H9 (cell line): ENCODE measurements around the gene C1orf216. TPM values are rescaled to one million over a fixed set of nuclear protein-coding genes. Genes with fewer than 3 reads are reported as not detected.

Source experiments
- DNase-seq: peaks from one replicate; pipeline ENCODE4 v3.0.0-alpha.2; 2017
- H2AFZ ChIP-seq: one replicate; pipeline ENCODE4 v1.6.1; 2013; ENCODE audit warnings: mild to moderate bottlenecking, low read length, control low read depth, moderate library complexity
- H2AK5ac ChIP-seq: 2 replicates; pipeline ENCODE4 v1.6.1; 2013; ENCODE audit warnings: low read length, control low read depth, mixed read lengths; ENCODE audit not compliant: insufficient read length
- H2BK120ac ChIP-seq: one replicate; pipeline ENCODE4 v1.6.1; 2013; ENCODE audit warnings: low read depth, mild to moderate bottlenecking, low read length, control low read depth, inconsistent platforms; ENCODE audit not compliant: poor library complexity, severe bottlenecking
- H2BK12ac ChIP-seq: 2 replicates; pipeline ENCODE4 v1.6.1; 2013; ENCODE audit warnings: low read length, control low read depth, mixed read lengths, low read depth; ENCODE audit not compliant: insufficient read length
- H2BK15ac ChIP-seq: 2 replicates; pipeline ENCODE4 v1.6.1; 2013; ENCODE audit warnings: low read depth, low read length, control low read depth
- H2BK20ac ChIP-seq: one replicate; pipeline ENCODE4 v1.6.1; 2013; ENCODE audit warnings: low read depth, mild to moderate bottlenecking, low read length, control low read depth, inconsistent platforms; ENCODE audit not compliant: poor library complexity, severe bottlenecking
- H2BK5ac ChIP-seq: 2 replicates; pipeline ENCODE4 v1.6.1; 2013; ENCODE audit warnings: low read length, control low read depth, mixed read lengths; ENCODE audit not compliant: insufficient read length
- H3K14ac ChIP-seq: 2 replicates; pipeline ENCODE4 v1.6.1; 2013; ENCODE audit warnings: low read length, control low read depth; ENCODE audit not compliant: insufficient read depth
- H3K18ac ChIP-seq: 2 replicates; pipeline ENCODE4 v1.6.1; 2013; ENCODE audit warnings: low read depth, mild to moderate bottlenecking, mixed read lengths, low read length, control low read depth; ENCODE audit not compliant: insufficient read length
- H3K23ac ChIP-seq: 2 replicates; pipeline ENCODE4 v1.6.1; 2013; ENCODE audit warnings: low read length, control low read depth, mixed read lengths, low read depth; ENCODE audit not compliant: insufficient read length
- H3K23me2 ChIP-seq: 2 replicates; pipeline ENCODE4 v1.6.1; 2013; ENCODE audit warnings: low read depth, mild to moderate bottlenecking, mixed read lengths, low read length, control low read depth; ENCODE audit not compliant: insufficient read length, poor library complexity, severe bottlenecking
- H3K27ac ChIP-seq: 2 replicates; pipeline ENCODE4 v1.5.1; 2013; ENCODE audit warnings: low read length, control low read depth, mixed read lengths, low read depth; ENCODE audit not compliant: insufficient read length
- H3K27me3 ChIP-seq: 2 replicates; pipeline ENCODE4 v1.6.1; 2013; ENCODE audit warnings: low read length, control low read depth, inconsistent platforms; ENCODE audit not compliant: insufficient read depth
- H3K4ac ChIP-seq: 2 replicates; pipeline ENCODE4 v1.6.1; 2013; ENCODE audit warnings: low read depth, mild to moderate bottlenecking, control low read depth, inconsistent platforms, low read length, moderate library complexity
- H3K4me1 ChIP-seq: 2 replicates; pipeline ENCODE4 v1.6.1; 2013; ENCODE audit warnings: low read length, control low read depth, inconsistent platforms; ENCODE audit not compliant: insufficient read depth
- H3K4me2 ChIP-seq: 2 replicates; pipeline ENCODE4 v1.6.1; 2013; ENCODE audit warnings: low read length, control low read depth, mixed read lengths; ENCODE audit not compliant: insufficient read length, insufficient read depth
- H3K56ac ChIP-seq: 2 replicates; pipeline ENCODE4 v1.6.1; 2013; ENCODE audit warnings: low read depth, mild to moderate bottlenecking, mixed read lengths, low read length, control low read depth; ENCODE audit not compliant: insufficient read length
- H3K79me1 ChIP-seq: 2 replicates; pipeline ENCODE4 v1.6.1; 2013; ENCODE audit warnings: low read depth, mild to moderate bottlenecking, moderate library complexity, low read length, control low read depth, inconsistent platforms; ENCODE audit not compliant: insufficient read depth, poor library complexity, severe bottlenecking
- H3K79me2 ChIP-seq: 2 replicates; pipeline ENCODE4 v1.6.1; 2013; ENCODE audit warnings: low read length, control low read depth, inconsistent platforms; ENCODE audit not compliant: insufficient read depth
- H3K9ac ChIP-seq: 2 replicates; pipeline ENCODE4 v1.6.1; 2013; ENCODE audit warnings: low read length, control low read depth, mixed read lengths; ENCODE audit not compliant: insufficient read length; ENCODE audit errors: extremely low read depth
- H3K9me3 ChIP-seq: one replicate; pipeline ENCODE4 v1.6.1; 2013; ENCODE audit warnings: low read depth, low read length, inconsistent platforms; ENCODE audit not compliant: control insufficient read depth
- H3T11ph ChIP-seq: one replicate; pipeline ENCODE4 v1.6.1; 2013; ENCODE audit warnings: mild to moderate bottlenecking, low read length, control low read depth, inconsistent platforms
- H4K20me1 ChIP-seq: one replicate; pipeline ENCODE4 v1.6.1; 2013; ENCODE audit not compliant: control insufficient read depth, insufficient read length, insufficient read depth
- H4K5ac ChIP-seq: 2 replicates; pipeline ENCODE4 v1.6.1; 2013; ENCODE audit warnings: low read depth, mild to moderate bottlenecking, mixed read lengths, low read length, control low read depth; ENCODE audit not compliant: insufficient read length
- H4K8ac ChIP-seq: replicated peaks from 2 replicates; pipeline ENCODE4 v1.6.1; 2013; ENCODE audit warnings: low read length, control low read depth, mixed read lengths, low read depth; ENCODE audit not compliant: insufficient read length
- H4K91ac ChIP-seq: 2 replicates; pipeline ENCODE4 v1.6.1; 2013; ENCODE audit warnings: low read depth, mild to moderate bottlenecking, moderate library complexity, mixed read lengths, low read length, control low read depth; ENCODE audit not compliant: insufficient read length
- H3K27ac Mint-ChIP-seq, 3 experiments: 2 replicates in 2 of 3; 3 replicates in 1 of 3; pipeline ENCODE4 v1.8.0; 2020 to 2021; ENCODE audit warnings: mixed read lengths in 3 of 3, mild to moderate bottlenecking in 1 of 3, moderate library complexity in 1 of 3
- H3K27me3 Mint-ChIP-seq: 2 replicates; pipeline ENCODE4 v1.8.0; 2021; ENCODE audit warnings: low read depth, mild to moderate bottlenecking, moderate library complexity, mixed read lengths
- H3K36me3 Mint-ChIP-seq, 3 experiments: 2 replicates in 2 of 3; 3 replicates in 1 of 3; pipeline ENCODE4 v1.8.0; 2020 to 2021; ENCODE audit warnings: low read depth in 3 of 3, mixed read lengths in 3 of 3; ENCODE audit not compliant: insufficient read depth in 1 of 3
- H3K4me1 Mint-ChIP-seq, 2 experiments: 2 replicates each; pipeline ENCODE4 v1.8.0; 2020; ENCODE audit warnings: mixed read lengths in 2 of 2
- H3K4me3 Mint-ChIP-seq, 2 experiments: 2 replicates in 1 of 2; 3 replicates in 1 of 2; pipeline ENCODE4 v1.8.0; 2020 to 2021; ENCODE audit warnings: mild to moderate bottlenecking in 2 of 2, mixed read lengths in 2 of 2, moderate library complexity in 1 of 2
- H3K9me3 Mint-ChIP-seq, 2 experiments: 2 replicates in 1 of 2; 3 replicates in 1 of 2; pipeline ENCODE4 v1.8.0; 2020; ENCODE audit warnings: mild to moderate bottlenecking in 2 of 2, mixed read lengths in 2 of 2, moderate library complexity in 1 of 2
- WGBS: extraction: QIAGEN DNeasy Blood & Tissue Kit; methylation state at CpG from one replicate; pipeline ENCODE4 v1.1.7; 2013; ENCODE audit warnings: missing lambda C conversion rate, low lambda C conversion rate, mixed read lengths; ENCODE audit not compliant: insufficient read length; ENCODE audit errors: extremely low coverage; 5-methylcytosine and 5-hydroxymethylcytosine counted together
- total RNA-seq: library from RNA; stranded (reverse); gene quantifications from 2 replicates; pipeline ENCODE4 v1.2.1, GENCODE V29; 2021
- TF ChIP-seq, protein P1 (sequence below): fragments of 200-600 bp; sonication (generic); conservative IDR thresholded peaks from 3 replicates; pipeline ENCODE4 v1.8.0; 2021; ENCODE audit warnings: antibody characterized with exemption, mild to moderate bottlenecking

The C1orf216 gene
- total RNA-seq, 1 experiment from 2014 or later = 13.5 TPM

DNA sequence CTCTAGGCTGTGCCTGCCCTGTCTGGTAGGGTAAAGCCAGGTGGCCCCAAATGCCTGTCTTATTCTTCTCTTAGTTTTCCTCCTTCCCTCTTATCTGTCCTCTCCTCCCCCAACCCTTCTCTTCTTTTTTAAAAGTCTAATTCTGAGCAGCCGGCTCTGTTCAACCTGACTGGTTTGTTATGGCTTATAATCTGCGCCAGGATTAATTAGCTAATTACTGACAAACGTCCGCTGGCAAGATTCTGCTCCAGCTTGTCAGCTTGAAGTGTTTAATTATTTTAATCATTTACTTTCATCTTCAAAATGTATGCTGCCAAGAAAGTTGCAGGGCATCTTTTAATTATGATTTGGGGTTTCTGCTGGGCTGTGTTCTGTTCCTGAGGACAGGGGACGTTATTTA is 50.2 kb downstream of the C1orf216 start:
- Histone ChIP-seq H3K56ac (no peak overlapping the region), H2BK12ac (no peak overlapping the region), H4K91ac (no peak overlapping the region), H2BK15ac (no peak overlapping the region), H3K27ac (no peak overlapping the region), H3K79me2 (no peaks in the 10 kb centered on the region), H3K79me1 (no peaks in the 10 kb centered on the region), H3K14ac (no peak overlapping the region), H3K27me3 (no peaks in the 10 kb centered on the region), H3K4me2 (no peak overlapping the region), H3K4ac (no peak overlapping the region), H2AFZ (no peak overlapping the region), H3K18ac (no peak overlapping the region), H3T11ph (no peak overlapping the region), H4K8ac (no peak overlapping the region), H3K23ac (no peak overlapping the region), H3K4me1 (no peaks in the 10 kb centered on the region), H2BK20ac (no peak overlapping the region), H3K23me2 (no peaks in the 10 kb centered on the region), H3K9ac (no peak overlapping the region), H4K20me1 (no peaks in the 10 kb centered on the region), H2BK120ac (no peak overlapping the region), H2BK5ac (no peak overlapping the region), H4K5ac (no peak overlapping the region), H2AK5ac (no peak overlapping the region), H3K9me3 (no peaks in the 10 kb centered on the region)
- no CpG with 5 or more reads among the region's 5 CpGs for WGBS
- DNase-seq = no peak
- Mint-ChIP-seq H3K27me3 (peaks cover 10% of the 10 kb centered on the region), H3K4me3 (no peak overlapping the region), H3K4me1 (peaks cover 11 to 12% of the 10 kb centered on the region in 2 experiments), H3K27ac (no peak overlapping the region), H3K9me3 (no peaks in the 10 kb centered on the region), H3K36me3 (no peaks in the 10 kb centered on the region)
- TF ChIP-seq, protein P1, sequence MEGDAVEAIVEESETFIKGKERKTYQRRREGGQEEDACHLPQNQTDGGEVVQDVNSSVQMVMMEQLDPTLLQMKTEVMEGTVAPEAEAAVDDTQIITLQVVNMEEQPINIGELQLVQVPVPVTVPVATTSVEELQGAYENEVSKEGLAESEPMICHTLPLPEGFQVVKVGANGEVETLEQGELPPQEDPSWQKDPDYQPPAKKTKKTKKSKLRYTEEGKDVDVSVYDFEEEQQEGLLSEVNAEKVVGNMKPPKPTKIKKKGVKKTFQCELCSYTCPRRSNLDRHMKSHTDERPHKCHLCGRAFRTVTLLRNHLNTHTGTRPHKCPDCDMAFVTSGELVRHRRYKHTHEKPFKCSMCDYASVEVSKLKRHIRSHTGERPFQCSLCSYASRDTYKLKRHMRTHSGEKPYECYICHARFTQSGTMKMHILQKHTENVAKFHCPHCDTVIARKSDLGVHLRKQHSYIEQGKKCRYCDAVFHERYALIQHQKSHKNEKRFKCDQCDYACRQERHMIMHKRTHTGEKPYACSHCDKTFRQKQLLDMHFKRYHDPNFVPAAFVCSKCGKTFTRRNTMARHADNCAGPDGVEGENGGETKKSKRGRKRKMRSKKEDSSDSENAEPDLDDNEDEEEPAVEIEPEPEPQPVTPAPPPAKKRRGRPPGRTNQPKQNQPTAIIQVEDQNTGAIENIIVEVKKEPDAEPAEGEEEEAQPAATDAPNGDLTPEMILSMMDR = no peak
